GM10266 (cell line): ENCODE data around the gene PAK4.
"Not testable (repeated sequence)": the region's sequence is repeated elsewhere in the genome, so short reads cannot be mapped to it uniquely, and the experiment has no call there.

Experiments
- DNase-seq: peaks from one replicate; pipeline ENCODE4 v3.0.0; 2012; ENCODE audit errors: extremely low spot score
- CTCF ChIP-seq: IDR thresholded peaks from 2 replicates; pipeline ENCODE4 v1.5.1; 2012; ENCODE audit warnings: mild to moderate bottlenecking, low read depth; ENCODE audit not compliant: control insufficient read depth, insufficient read depth; ENCODE audit errors: missing control alignments

The PAK4 gene

GRCh38 chr19:39207293-39207836 lies 81.8 kb downstream of the PAK4 start:
- no peak for DNase-seq
- TF ChIP-seq CTCF: no peak

DNA sequence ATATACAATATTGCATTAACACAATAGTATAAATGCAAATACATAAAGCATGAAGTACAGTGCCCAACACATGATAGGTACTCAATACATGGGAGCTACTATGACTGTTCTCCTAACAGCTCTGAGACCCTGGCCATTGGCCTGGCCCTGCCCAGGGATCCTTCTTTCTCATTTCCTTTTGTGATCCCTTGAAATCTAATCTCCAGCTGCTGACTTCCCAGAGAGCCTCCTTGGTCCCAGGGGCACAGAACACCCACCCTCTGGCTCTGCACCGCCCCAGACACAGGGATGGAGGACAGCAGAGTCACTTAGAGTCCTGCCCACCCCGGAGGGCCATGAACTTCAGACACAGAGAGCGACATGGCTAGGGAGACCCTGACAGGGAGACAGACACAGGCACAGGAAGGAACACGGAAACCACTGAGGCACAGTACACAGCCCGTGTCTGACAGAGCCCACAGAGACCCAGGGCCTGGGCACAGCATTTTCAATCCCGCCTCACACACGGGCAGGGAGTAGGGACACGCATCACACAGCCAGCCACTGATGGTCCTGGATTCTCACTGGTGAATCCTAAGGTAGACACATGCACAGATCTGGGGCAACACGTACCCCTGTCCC lies 82.7 kb downstream of the PAK4 start:
- TF ChIP-seq CTCF: no peak
- no peak for DNase-seq

- no peak for TF ChIP-seq CTCF
Observed at GRCh38 chr19:39209196-39209595, 83.6 kb downstream of the PAK4 start.

DNA sequence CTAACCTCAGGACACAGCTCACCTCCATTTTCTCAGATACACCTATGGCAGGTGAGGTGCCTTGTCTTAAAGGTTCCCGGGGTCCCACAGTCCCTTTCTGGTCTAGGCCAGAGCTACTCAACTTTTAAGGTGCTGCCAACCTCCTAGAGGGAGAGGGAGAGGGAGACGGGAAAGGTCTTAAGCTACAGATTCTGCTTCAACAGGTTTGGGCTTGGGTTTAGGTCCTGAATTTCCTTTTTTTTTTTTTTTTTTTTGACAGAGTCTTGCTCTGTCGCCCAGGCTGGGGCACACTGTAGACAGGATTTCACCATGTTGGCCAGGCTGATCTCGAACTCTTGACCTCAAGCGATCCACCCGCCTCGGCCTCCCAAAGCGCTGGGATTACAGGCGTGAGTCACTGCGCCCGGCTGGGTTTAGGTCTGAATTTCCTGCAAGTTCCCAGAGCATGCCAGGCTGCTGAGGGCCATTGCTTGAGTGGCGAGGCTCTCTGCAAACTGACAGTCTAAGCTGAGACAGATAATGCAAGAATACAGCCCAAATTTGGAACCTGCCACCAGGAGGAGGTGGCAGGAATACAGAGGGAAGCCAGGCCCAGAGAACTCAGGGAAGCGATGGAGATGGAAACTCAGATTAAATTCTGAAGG lies 86.3 kb downstream of the PAK4 start:
- no peak for TF ChIP-seq CTCF
- no peak for DNase-seq

More at GRCh38 chr19:39209196-39209595, 83.6 kb downstream of the PAK4 start:
- DNase-seq: no peak

DNA sequence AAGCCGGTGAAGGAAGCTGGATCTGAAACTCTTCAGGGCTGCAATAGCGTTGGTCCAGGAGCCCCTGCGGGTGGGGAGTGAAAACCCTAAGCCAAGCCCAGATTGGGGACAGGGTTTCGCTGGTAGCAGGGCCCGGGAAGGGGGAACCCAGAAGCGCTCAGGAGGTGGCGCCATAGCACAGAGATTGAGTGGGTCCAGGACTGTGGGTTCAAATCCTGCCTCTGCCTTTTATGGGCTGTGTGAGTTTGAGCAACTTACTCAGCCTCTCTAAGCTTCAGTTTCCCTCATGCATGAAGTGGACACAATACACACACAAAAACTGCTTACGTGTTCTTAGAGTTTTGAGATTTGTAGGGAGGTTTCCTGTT lies 86.8 kb downstream of the PAK4 start:
- peak; percentile 46 for TF ChIP-seq CTCF
- DNase-seq: no peak

- DNase-seq: not testable (repeated sequence)
Observed at GRCh38 chr19:39215323-39215722, 89.7 kb downstream of the PAK4 start.

GRCh38 chr19:39217094-39217493 lies 91.5 kb downstream of the PAK4 start:
- no peak for DNase-seq
- TF ChIP-seq CTCF: no peak
